ENCODE data around the gene RHOT2. TPM values are rescaled to one million over a fixed set of nuclear protein-coding genes. Genes with fewer than 3 reads are reported as not detected.

Gene RHOT2
- total and polyA plus RNA-seq, 9 of the 15 experiments (the other 6 are each of a cell fraction or from before 2014, with no cell fraction given) = 5.0 to 373 (median 112) TPM

DNA sequence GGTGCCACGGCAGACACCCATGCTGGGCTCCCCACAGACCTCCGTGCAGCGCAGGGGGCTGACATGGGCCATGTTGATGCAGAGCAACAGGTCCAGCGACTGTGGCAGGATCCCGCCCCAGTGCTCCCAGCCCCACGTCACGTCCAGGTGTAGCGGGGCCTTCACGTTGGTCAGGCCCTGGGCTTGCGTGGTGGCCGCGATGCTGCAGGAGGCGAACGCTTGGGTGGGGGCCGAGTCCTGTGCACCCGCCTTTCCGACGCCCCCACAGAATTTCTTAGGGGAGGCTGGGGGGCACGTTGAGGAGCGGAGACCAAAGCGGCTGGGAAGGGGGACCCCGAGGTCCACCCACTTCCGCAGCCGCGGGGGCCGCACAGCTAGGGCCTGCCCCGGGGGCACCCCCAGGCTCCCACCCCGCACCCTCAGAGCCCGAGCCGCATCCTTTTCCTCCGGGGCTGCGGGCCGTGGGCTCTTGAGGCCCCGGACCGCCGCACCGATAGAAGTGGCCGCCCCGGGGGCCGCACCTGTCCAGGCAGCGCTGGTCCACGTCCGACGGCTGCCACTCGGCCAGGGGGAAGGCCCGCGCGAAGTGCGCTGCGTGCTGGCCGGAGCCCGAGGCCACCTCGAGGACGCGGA is 32.2 kb upstream of the RHOT2 start (continued):
- TF ChIP-seq, protein P1, sequence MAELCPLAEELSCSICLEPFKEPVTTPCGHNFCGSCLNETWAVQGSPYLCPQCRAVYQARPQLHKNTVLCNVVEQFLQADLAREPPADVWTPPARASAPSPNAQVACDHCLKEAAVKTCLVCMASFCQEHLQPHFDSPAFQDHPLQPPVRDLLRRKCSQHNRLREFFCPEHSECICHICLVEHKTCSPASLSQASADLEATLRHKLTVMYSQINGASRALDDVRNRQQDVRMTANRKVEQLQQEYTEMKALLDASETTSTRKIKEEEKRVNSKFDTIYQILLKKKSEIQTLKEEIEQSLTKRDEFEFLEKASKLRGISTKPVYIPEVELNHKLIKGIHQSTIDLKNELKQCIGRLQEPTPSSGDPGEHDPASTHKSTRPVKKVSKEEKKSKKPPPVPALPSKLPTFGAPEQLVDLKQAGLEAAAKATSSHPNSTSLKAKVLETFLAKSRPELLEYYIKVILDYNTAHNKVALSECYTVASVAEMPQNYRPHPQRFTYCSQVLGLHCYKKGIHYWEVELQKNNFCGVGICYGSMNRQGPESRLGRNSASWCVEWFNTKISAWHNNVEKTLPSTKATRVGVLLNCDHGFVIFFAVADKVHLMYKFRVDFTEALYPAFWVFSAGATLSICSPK (IDR thresholded peaks at IDR 0.05; ENCODE audit: borderline replicate concordance) = no peak
- TF ChIP-seq ASH1L (IDR thresholded peaks at IDR 0.05; ENCODE audit: borderline replicate concordance, low read depth, partially characterized antibody) = no peak
- TF ChIP-seq ZNF124 (CRISPR knock-in tag; IDR thresholded peaks at IDR 0.05) = no peak
- no peak for TF ChIP-seq ESRRB (CRISPR knock-in tag; IDR thresholded peaks at IDR 0.05; ENCODE audit: borderline replicate concordance)
- no peak for TF ChIP-seq ZNF695 (CRISPR knock-in tag; IDR thresholded peaks at IDR 0.05)
- TF ChIP-seq NR3C1 (CRISPR knock-in tag; IDR thresholded peaks at IDR 0.05) = 0 out of 2 replicates have a peak, but pooled peaks have one; percentile 67
- TF ChIP-seq, protein P2, sequence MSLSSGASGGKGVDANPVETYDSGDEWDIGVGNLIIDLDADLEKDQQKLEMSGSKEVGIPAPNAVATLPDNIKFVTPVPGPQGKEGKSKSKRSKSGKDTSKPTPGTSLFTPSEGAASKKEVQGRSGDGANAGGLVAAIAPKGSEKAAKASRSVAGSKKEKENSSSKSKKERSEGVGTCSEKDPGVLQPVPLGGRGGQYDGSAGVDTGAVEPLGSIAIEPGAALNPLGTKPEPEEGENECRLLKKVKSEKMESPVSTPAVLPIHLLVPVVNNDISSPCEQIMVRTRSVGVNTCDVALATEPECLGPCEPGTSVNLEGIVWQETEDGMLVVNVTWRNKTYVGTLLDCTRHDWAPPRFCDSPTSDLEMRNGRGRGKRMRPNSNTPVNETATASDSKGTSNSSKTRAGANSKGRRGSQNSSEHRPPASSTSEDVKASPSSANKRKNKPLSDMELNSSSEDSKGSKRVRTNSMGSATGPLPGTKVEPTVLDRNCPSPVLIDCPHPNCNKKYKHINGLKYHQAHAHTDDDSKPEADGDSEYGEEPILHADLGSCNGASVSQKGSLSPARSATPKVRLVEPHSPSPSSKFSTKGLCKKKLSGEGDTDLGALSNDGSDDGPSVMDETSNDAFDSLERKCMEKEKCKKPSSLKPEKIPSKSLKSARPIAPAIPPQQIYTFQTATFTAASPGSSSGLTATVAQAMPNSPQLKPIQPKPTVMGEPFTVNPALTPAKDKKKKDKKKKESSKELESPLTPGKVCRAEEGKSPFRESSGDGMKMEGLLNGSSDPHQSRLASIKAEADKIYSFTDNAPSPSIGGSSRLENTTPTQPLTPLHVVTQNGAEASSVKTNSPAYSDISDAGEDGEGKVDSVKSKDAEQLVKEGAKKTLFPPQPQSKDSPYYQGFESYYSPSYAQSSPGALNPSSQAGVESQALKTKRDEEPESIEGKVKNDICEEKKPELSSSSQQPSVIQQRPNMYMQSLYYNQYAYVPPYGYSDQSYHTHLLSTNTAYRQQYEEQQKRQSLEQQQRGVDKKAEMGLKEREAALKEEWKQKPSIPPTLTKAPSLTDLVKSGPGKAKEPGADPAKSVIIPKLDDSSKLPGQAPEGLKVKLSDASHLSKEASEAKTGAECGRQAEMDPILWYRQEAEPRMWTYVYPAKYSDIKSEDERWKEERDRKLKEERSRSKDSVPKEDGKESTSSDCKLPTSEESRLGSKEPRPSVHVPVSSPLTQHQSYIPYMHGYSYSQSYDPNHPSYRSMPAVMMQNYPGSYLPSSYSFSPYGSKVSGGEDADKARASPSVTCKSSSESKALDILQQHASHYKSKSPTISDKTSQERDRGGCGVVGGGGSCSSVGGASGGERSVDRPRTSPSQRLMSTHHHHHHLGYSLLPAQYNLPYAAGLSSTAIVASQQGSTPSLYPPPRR (CRISPR knock-in tag; IDR thresholded peaks at IDR 0.05; ENCODE audit: borderline replicate concordance) = no peak
- TF ChIP-seq DIDO1 (tag; IDR thresholded peaks at IDR 0.05; ENCODE audit: low read depth) = no peak
- TF ChIP-seq ETV1 (tag; conservative IDR thresholded peaks at IDR 0.05; ENCODE audit: low read depth) = no peak; the same call in 1 of the 2 replicates
- TF ChIP-seq ZNF830 (CRISPR knock-in tag; IDR thresholded peaks at IDR 0.05) = no peak
- no peak for TF ChIP-seq C11orf30 (IDR thresholded peaks at IDR 0.05; ENCODE audit: low read depth)
- peak; percentile 91; the same call in 1 of the 2 replicates for TF ChIP-seq ZNF282 (CRISPR knock-in tag; IDR thresholded peaks at IDR 0.05)
- 0 out of 4 replicates have a peak, but pooled peaks of 1 of the 2 experiments have one; percentile 54 for TF ChIP-seq MAZ (CRISPR knock-in tag; conservative IDR thresholded peaks at IDR 0.05 in 1 of 2, IDR thresholded peaks at IDR 0.05 in 1 of 2)
- TF ChIP-seq PTTG1 (tag; IDR thresholded peaks at IDR 0.05; ENCODE audit: low read depth) = no peak
- TF ChIP-seq POLR2G (IDR thresholded peaks at IDR 0.05; ENCODE audit: low read depth, low read length) = no peak; the same call in 1 of the 2 replicates
- TF ChIP-seq ZEB2 (IDR thresholded peaks at IDR 0.05) = no peak
- TF ChIP-seq, protein P3, sequence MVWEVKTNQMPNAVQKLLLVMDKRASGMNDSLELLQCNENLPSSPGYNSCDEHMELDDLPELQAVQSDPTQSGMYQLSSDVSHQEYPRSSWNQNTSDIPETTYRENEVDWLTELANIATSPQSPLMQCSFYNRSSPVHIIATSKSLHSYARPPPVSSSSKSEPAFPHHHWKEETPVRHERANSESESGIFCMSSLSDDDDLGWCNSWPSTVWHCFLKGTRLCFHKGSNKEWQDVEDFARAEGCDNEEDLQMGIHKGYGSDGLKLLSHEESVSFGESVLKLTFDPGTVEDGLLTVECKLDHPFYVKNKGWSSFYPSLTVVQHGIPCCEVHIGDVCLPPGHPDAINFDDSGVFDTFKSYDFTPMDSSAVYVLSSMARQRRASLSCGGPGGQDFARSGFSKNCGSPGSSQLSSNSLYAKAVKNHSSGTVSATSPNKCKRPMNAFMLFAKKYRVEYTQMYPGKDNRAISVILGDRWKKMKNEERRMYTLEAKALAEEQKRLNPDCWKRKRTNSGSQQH (CRISPR knock-in tag; IDR thresholded peaks at IDR 0.05) = 0 out of 2 replicates have a peak, but pooled peaks have one; percentile 29
- no peak for TF ChIP-seq DDX20 (tag; IDR thresholded peaks at IDR 0.05; ENCODE audit: low read depth)
- TF ChIP-seq FIP1L1 (IDR thresholded peaks at IDR 0.05; ENCODE audit: low read depth, low read length, poor library complexity, severe bottlenecking) = no peak
- no peak for TF ChIP-seq BDP1 (IDR thresholded peaks at IDR 0.05; ENCODE audit: insufficient read depth, insufficient read length)
- peak; percentile 43; the same call in 1 of the 2 replicates for TF ChIP-seq GATAD2A (IDR thresholded peaks at IDR 0.05)

Data from K562 (cell line).